GM12874 (cell line): Measurements from ENCODE around the gene COL16A1.
A peak's percentile ranks its signal among the peaks of the same experiment; 100 is the strongest.

Source experiments
- CTCF ChIP-seq: IDR thresholded peaks from 2 replicates; pipeline ENCODE4 v1.5.1; 2011; ENCODE audit warnings: low read depth, mild to moderate bottlenecking, control low read depth, low read length, moderate library complexity; ENCODE audit not compliant: insufficient read depth

The COL16A1 gene

GRCh38 chr1:31688233-31688918 is 15.4 kb downstream of the COL16A1 start:
- no peak for TF ChIP-seq CTCF

- no peak for TF ChIP-seq CTCF
These were observed 16.2 kb downstream of the COL16A1 start for GRCh38 chr1:31687601-31688000.

DNA sequence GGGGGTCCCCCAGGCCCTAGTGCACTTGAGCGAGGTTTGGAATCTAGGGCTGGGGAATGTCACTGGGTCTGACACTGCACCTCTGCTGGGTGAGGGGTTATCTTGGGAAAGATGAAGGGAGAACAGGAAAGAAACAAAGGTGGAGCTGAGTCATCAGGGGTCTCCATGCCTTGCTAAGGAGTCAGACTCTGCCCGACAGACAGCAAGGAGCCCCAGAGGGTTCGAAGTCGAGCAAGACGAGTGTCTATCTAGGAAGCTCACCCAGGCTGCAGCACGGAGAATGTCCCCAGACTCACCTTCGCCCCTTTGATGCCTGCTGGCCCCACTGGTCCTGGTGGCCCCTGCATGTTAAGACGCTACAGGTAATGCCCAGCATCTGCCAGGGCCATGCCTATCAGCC is 18.0 kb downstream of the COL16A1 start:
- no peak for TF ChIP-seq CTCF

DNA sequence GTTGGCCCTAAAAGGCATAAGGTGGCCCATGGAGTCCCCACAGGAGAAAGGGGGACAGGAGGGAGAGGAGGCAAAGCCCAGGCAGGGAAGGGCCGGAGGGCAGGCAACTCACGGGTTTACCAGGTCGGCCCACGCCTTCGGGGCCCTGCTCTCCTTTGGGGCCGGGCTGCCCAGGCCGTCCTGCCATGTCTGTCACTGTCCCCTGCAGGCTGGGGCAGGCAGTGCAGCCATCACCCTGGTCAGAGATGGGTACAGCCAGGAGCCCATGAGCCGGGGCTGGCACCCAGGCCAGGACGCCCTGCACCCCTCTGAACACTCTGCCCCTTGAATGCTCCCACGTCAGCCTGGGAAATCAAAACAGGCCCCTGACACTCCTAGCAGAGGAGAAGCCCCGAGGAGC is 19.8 kb downstream of the COL16A1 start:
- peak; percentile 73 for TF ChIP-seq CTCF

DNA sequence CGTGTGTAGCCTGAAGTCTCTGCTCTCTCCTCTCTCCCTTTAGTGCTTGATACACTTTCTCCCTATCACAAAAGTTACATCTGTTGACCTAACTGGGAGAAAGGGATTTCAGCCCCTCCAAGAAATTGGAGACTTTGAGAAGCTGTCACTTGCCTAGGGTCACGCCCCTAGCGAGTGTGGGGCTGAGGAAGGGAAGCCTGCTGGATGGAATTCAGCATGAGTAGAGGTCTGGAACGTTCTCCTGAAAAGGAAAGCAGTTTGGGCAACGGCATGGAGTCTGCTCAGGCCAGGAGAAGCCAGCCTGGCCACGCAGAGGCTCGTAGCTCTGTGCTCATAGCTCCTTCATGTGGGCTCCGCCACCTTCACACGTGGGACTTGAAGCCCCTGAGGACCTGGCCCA is 22.4 kb downstream of the COL16A1 start:
- TF ChIP-seq CTCF, result no peak

GRCh38 chr1:31679676-31680230 is 24.1 kb downstream of the COL16A1 start:
- no peak for TF ChIP-seq CTCF

GRCh38 chr1:31679091-31679490 is 24.7 kb downstream of the COL16A1 start:
- TF ChIP-seq CTCF, result no peak
